ENCODE measurements around the gene DOCK8. TPM values are rescaled to one million over a fixed set of nuclear protein-coding genes. Genes with fewer than 3 reads are reported as not detected.

The DOCK8 gene
- total RNA-seq, 1 experiment from 2014 or later, result 0.37 TPM

DNA sequence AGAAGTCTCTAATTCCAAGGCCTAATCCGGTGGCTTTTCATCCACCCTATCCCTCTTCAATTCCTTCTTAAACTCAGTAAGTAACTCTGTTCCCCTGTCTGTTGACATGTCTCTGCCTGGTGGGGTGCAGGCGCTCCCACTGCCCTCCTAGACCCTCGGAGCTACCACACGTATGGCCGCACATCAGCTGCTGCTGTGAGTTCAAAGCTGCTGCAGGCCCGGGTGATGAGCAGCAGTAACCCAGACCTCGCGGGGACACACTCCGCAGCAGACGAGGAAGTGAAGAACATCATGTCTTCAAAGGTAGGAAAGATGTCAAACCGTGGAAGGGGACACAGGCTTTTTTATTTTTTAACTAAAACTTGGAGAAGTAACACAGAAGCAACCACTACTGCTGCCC lies 167.7 kb downstream of the DOCK8 start:
- BruUV-seq (replicated peaks), result no TSS peak
- intact Hi-C loops (cut with micrococcal nuclease), result no loop called here

DNA sequence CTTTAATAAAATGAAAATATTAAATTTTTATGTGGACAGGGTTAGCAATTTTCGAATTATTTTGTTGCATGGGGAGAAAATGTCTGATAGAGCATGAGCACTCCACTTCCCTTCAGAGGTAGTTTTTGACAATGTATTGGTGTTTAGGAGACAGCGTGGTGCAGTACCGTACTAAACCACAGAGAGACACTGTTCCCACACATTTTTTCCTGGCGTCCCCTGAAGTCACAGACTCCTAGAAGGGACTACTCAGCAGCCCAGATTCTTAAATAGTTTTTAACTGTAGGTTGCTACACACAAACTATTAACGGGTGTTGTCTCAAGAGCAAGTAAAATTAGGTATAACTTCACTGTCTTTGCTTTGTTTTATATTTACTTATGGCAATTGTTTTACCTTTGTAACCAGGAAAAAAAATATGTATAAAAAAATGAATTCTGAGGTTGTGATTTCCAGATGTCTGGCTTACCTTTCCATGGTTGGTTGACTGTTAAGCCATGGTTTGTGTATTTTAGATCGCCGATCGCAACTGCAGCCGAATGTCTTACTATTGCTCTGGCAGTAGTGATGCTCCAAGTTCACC lies 171.2 kb downstream of the DOCK8 start:
- BruUV-seq (replicated peaks), result no TSS peak
- CTCF ChIA-PET, result interaction anchor here (0.6 kb wide), 1 partner anchor 504 kb away, joined by 3 read pairs; no protein-coding TSS in a partner anchor
- RAD21 ChIA-PET (ENCODE audit: low non-redundant PET in 1 of 2, low total read pairs in 2 of 2, uncharacterized antibody in 2 of 2, unreplicated experiment in 2 of 2), result interaction anchor here in 1 of 2 experiments (0.8 kb wide), 1 partner anchor 378 kb away, joined by 3 read pairs; no protein-coding TSS in a partner anchor
- no peaks in the 10 kb centered on the region for H3K79me2 ChIP-seq (ENCODE audit: insufficient read depth, low read length)
- no peak overlapping the region for H3K9ac ChIP-seq (ENCODE audit: low read length)
- H3K4me2 ChIP-seq (ENCODE audit: low read length), result no peak overlapping the region
- TF ChIP-seq RAD21 (IDR thresholded peaks at IDR 0.05; ENCODE audit: low read depth) (peak; percentile 93), FOSL1 (IDR thresholded peaks at IDR 0.05; ENCODE audit: low read depth) (no peak), CTCF (IDR thresholded peaks at IDR 0.05 in 2 of 3, conservative IDR thresholded peaks at IDR 0.05 in 1 of 3; ENCODE audit: borderline replicate concordance in 1 of 3, insufficient read depth in 1 of 3, low read depth in 2 of 3, low read length in 2 of 3) (peak; percentile 91), EZH2phosphoT487 (IDR thresholded peaks at IDR 0.05; ENCODE audit: borderline replicate concordance) (no peak)
- intact Hi-C loops (cut with micrococcal nuclease), result loop anchor here (1.0 to 5.0 kb wide), 6 partner anchors 161 to 621 kb away; no protein-coding TSS in a partner anchor
- H3K9me2 ChIP-seq (ENCODE audit: insufficient read depth), result no peaks in the 10 kb centered on the region
- DNase-seq (ENCODE audit: low read depth, low spot score) (peak; percentile 52), ATAC-seq (peak; percentile 98)
- H2AFZ ChIP-seq (ENCODE audit: low read depth, low read length, poor library complexity, severe bottlenecking), result no peak overlapping the region
- H3K4me3 ChIP-seq (replicated peaks in 1 of 2; ENCODE audit: low read depth in 1 of 2, low read length in 2 of 2), result no peak overlapping the region
- no peaks in the 10 kb centered on the region for H3K9me3 ChIP-seq (ENCODE audit: control insufficient read depth in 1 of 2, insufficient read depth in 1 of 2, low read depth in 1 of 2, low read length in 2 of 2)
- H3K4me1 ChIP-seq (ENCODE audit: control insufficient read depth in 1 of 2, insufficient read depth in 2 of 2, low read length in 2 of 2), result no peaks in the 10 kb centered on the region
- H4K20me1 ChIP-seq (ENCODE audit: insufficient read depth), result no peaks in the 10 kb centered on the region
- H3K36me3 ChIP-seq (ENCODE audit: control insufficient read depth in 1 of 2, insufficient read depth in 2 of 2, low read length in 2 of 2), result no peaks in the 10 kb centered on the region
- POLR2A ChIA-PET, result no interaction called here
- no peaks in the 10 kb centered on the region for H3K27me3 ChIP-seq (ENCODE audit: insufficient read depth, low read length)
- H3K27ac ChIP-seq (ENCODE audit: low read depth, low read length), result no peak overlapping the region

More for the DNA sequence above, 167.7 kb downstream of the DOCK8 start:
- Histone ChIP-seq H3K27ac (ENCODE audit: low read depth, low read length) (no peak overlapping the region), H3K36me3 (ENCODE audit: control insufficient read depth in 1 of 2, insufficient read depth in 2 of 2, low read length in 2 of 2) (no peaks in the 10 kb centered on the region), H3K9me2 (ENCODE audit: insufficient read depth) (no peaks in the 10 kb centered on the region), H3K27me3 (ENCODE audit: insufficient read depth, low read length) (0 out of 2 replicates have a peak, but pooled peaks cover 2% of the 10 kb centered on the region), H3K4me2 (ENCODE audit: low read length) (no peak overlapping the region), H4K20me1 (ENCODE audit: insufficient read depth) (no peaks in the 10 kb centered on the region), H3K9ac (ENCODE audit: low read length) (no peak overlapping the region), H3K79me2 (ENCODE audit: insufficient read depth, low read length) (no peaks in the 10 kb centered on the region), H2AFZ (ENCODE audit: low read depth, low read length, poor library complexity, severe bottlenecking) (no peak overlapping the region), H3K4me3 (replicated peaks in 1 of 2; ENCODE audit: low read depth in 1 of 2, low read length in 2 of 2) (no peak overlapping the region), H3K4me1 (ENCODE audit: control insufficient read depth in 1 of 2, insufficient read depth in 2 of 2, low read length in 2 of 2) (no peaks in the 10 kb centered on the region), H3K9me3 (ENCODE audit: control insufficient read depth in 1 of 2, insufficient read depth in 1 of 2, low read depth in 1 of 2, low read length in 2 of 2) (no peaks in the 10 kb centered on the region)
- no peak for ATAC-seq
- POLR2A ChIA-PET, result no interaction called here
- DNase-seq (ENCODE audit: low read depth, low spot score), result no peak
- no peak for TF ChIP-seq CBX3 (IDR thresholded peaks at IDR 0.05; ENCODE audit: low read depth)
- RAD21 ChIA-PET (ENCODE audit: low non-redundant PET in 1 of 2, low total read pairs in 2 of 2, uncharacterized antibody in 2 of 2, unreplicated experiment in 2 of 2), result no interaction called here
- CTCF ChIA-PET, result no interaction called here

All from HCT116 (cell line).